Daoy (cell line): ENCODE measurements around the gene RNF111. TPM values are rescaled to one million over a fixed set of nuclear protein-coding genes. Genes with fewer than 3 reads are reported as not detected.
"Not testable (repeated sequence)": the region's sequence is repeated elsewhere in the genome, so short reads cannot be mapped to it uniquely, and the experiment has no call there.

Experiments
- DNase-seq: peaks from one replicate; pipeline ENCODE4 v3.0.0-alpha.2; 2015; ENCODE audit warnings: low read depth
- total RNA-seq: library from RNA; depleted of rRNA; stranded (reverse); fragments of >200 nt; shearing (Covaris generic); gene quantifications from 2 replicates; pipeline ENCODE4 v1.2.3, GENCODE V29; 2014

RNF111 gene
- total RNA-seq, 1 experiment from 2014 or later: 7.5 TPM

DNA sequence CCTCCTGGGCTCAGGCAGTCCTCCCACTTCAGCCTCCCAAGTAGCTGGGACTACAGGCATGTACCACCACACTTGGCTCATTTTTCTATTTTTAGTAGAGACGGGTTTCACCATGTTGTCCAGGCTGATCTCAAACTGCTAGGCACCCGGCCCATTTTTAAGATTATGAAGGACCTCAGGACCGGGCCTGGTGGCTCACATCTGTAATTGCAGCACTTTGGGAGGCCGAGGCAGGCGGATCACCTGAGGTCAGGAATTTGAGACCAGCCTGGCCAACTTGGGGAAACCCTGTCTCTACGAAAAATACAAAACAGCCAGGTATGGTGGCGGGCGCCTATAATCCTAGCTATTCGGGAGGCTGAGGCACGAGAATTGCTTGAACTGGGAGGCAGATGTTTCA, 12.8 kb downstream of the RNF111 start:
- DNase-seq: not testable (repeated sequence)

DNA sequence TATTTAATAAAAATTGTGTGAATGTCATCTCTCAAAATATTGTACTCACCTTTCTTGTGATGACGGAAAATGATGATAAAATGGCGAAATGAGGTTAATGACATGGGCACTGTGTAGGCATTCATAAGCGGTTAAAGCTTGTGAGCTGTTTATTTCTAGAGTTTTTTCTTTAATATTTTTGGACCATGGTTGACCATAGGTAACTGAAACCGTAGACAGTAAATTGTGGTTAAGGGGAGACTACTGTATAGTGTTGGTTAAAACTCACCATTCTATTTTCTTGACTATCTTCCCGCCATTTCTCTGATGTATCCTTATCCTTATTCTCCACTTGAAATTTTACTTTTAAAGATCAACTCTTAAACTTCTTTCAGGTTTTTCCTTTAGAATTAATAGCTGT, 14.5 kb downstream of the RNF111 start:
- DNase-seq: no peak

DNA sequence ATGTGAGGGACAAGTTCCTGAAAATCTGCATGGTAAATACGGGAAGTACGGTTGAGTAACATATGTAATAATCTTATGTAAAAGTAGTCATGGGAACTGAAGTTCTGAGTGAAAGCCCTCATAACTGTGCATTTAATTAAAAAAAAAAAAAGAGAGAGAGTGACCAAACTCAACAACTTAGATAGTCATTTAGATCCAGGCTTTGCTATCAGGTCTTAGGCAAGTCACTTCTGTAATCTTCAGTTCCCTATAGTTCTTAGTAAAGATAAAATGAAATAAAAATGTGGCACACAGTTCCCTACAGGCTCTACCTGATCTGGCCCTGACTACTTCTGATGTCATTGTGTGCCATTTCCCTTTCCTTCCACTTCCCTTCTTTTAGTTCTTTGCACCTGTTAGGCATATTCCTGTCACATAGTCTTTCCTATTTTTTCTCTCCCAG, 15.0 kb downstream of the RNF111 start:
- no peak for DNase-seq

DNA sequence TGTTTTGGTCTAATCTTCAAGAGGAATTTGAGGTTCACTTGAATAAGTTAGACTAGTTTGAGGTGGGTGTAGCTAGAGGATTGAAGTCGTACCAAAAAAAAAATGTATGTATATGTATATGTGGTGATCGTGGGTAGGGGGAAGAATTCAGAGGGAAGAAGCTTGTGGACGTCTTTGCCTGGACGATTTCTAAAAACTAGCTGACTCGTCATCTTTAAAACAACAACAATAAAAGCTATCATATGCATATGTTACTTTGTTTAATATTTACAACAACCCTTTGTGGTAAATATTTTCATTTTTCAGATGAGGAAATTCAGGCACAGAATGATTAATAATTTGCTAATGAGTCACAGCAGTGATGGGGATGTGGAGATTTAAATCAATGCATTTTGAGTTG, 18.1 kb downstream of the RNF111 start:
- DNase-seq: no peak

DNA sequence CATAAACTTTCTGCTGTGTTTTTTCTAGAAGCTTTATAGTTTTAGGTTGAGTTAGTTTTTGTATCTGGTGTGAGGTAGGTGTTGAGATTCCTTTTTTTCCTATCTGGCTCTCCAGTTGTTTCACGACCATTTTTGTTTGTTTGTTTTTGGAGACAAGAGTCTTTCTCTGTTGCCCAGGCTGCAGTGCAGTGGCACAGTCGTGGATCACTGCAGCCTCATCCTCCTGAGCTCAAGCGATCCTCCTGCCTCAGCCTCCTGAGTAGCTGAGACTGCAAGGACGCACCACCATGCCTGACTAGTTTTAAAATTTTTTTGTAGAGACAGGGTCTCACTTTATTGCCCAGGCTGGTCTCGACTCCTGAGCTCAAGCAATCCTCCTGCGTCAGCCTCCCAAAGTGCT, 20.6 kb downstream of the RNF111 start:
- no peak for DNase-seq

DNA sequence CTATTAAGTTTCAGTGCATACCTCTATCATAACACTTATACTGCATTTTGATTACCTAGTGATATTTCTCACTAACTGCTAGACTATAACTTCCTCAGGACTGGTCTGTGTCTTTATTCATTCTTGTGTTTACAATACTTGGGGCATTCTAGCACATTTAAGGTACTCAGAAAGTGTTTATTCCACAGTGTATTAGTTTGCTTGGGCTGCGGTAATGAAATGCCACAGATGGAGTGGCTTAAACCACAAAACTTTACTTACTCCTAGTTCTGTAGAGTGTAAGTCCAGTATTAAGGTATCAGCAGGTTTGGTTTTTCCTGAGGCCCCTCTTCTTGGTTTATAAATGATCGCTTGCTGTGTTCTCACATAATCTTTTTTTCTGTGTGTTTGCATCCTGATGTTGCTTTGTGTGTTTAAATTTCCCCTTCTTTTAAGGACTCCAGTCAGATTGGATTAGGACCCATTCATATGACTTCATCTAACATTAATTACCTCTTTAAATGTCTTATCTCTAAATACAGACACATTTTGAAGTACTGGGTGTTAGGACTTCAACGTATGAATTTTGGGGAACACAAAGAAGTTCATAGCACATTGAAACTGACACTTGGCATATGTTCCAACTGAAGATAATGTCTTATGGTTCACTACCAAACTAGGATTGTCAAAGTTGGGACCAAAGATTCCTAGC, 23.9 kb downstream of the RNF111 start:
- no peak for DNase-seq

DNA sequence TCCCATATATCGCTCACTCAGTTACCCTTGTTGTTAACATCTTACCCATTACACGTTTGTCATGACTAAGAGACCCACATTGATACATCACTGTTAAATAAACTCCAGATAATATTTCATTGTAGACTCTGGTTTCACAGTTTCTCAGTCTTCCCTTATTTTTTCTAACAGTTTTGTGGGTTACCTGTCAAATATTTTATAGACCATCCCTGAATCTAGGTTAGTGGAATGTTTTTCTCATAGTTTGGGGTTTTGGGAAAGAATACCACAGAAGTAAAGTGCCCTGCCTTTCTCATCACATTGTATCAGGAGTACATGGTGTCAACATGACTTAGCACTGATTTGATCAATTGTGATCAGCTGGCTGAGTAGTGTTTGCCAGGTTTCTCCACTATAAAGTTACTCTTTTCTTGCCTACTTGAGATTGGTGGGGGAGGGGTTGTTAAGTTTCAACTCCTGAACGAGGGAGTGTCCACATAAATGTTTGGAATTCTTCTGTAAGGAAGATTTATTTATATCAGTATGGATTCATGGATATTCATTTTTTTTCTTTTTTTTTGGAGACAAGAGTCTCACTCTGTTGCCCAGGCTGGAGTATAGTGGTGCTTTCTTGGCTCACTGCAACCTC, 25.9 kb downstream of the RNF111 start:
- DNase-seq: no peak

DNA sequence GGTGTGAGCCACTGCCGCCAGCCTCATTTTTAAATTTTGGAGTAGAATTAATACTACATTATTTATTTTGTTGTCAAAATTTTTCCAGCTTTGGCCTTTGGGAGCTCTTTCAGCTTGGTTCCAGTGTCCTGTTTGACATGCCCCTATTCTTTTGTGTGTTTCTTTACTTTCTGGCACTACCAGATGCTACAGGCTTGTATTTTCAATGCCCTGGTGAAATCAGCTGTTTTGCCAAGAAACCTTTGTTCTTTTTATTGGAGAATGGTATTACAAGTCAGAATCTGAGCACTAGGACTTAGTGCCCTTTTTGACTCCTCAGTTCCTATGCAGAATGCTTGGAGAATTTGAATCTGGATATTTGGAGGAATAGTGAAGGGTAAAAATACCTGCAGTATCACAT, 26.6 kb downstream of the RNF111 start:
- no peak for DNase-seq

DNA sequence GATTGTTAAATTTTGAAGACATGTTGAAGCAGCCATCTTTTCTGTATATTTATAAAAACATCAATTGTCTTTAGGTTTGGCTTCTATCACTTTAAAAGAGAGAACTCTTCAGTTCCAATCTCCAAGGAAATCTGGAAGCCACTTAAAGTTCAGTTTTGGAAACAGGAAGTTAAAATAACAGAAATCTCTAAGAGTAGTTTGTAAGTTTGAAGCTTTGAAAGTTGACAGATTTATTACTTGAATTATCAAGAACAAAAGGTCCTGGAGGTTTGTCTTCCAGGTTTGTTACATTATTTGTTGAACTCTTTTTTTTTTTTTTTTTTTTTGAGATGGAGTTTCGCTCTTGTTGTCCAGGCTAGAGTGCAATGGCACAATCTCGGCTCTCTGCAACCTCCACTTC, 30.0 kb downstream of the RNF111 start:
- no peak for DNase-seq

DNA sequence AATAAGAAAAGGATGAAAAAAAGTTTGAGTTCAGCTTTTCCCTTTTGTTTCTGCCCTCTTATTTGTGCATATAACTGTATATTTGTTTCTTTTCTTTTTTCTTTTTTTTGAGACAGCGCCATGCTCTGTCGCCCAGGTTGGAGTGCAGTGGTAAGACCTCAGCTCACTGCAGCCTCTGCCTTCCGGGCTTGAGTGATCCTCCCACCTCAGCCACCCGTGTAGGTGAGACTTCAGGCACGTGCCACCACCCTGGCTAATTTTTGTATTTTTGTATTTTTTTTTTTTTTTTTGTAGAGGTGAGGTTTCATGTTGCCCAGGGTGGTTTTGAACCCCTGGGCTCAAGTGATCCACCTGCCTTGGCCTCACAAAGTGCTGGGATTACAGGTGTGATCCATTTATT, 31.4 kb downstream of the RNF111 start:
- DNase-seq: no peak

DNA sequence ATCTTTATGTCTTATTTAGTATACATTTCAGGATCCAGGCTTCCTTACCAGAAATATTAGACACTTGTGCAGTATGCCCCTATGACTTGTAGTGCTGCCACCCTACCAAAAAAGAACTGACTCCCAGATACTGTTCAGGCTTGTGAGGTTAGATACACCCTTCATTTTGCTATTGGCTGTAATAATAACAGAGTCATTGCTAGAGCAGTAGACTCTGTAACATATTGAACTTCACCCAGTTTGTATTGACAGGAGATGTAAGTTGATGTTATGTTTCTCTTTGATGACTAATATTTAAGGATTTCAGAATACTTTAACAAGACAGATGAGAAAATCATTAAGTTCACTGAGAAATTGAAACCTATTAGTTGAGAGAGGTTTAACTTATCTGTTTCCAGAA, 32.9 kb downstream of the RNF111 start:
- no peak for DNase-seq

DNA sequence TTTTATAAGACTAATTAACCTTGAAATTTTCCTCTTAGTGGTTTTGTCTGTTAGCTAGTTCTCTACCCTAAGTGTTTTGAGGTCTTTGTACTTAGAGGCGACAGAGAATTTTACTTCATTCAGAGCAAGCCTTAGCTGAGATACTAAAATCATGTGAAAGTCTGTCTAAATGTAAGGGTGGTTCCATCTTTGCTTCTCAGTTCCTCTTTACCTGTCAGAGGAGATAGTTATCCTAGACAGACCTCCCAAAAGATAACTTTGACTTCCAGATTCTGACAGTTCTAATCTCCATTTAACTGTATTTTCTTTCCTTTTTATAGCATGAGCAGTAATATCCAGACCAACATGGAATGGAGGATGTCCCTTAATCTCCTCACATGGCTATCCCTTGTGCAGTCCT, 34.7 kb downstream of the RNF111 start:
- no peak for DNase-seq

DNA sequence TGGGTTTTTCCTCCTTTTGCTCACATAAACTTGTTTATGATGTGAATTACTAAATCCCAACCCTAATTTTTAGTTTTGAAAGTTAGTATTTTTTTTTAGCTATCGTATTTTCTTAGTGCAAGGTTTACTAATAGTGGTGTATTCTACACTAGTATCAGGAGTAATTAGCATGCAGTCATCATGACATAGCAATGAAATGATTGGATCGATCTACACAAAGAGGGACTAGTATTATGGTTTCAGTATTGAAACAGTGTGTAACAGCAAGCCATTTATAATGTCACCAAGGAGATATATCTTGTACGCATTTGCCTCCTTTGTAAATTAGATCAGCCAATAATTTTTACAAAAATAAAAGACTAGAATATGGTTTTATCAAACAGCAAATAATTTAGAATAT, 38.7 kb downstream of the RNF111 start:
- DNase-seq: no peak

DNA sequence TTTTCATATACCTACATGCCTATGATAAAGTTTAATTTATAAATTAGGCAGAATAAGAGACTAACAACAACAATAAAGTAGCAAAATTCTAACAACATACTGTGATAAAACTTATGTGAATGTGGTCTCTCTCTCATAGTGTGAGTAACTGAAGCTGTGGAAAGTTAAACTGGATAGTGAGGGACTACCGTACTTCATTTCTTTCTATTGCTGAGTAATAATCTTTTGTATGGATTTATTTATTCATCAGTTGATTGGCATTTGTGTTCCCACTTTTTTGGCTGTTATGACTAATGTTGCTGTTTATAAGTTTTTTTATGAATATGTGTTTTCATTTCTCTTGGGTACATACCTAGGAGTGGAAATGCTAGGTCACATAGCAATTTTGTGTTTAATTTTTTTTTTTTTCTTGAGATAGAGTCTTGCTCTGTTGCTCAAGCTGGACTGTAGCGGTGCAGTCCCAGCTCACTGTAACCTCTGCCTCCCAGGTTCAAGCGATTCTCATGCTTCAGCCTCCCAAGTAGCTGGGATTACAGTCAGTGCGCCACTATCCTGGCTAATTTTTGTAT, 41.0 kb downstream of the RNF111 start:
- no peak for DNase-seq

DNA sequence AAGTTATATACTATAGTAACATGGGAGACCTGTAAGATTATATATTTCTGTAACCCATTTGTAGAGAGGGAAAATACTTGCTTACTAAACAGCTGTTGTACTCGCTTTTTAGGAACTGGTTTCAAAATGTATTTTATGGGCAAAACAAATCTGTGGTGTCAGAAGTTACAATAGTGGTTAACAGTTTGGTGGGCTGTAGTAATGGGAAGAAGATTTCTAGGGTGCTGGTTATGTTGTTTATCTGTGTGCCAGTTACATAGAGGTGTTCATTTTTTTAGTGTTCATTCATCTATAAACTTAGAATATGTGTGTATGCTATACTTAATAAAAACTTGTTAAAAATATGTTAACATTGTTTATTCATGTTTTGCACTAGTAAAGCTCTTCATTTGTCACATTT, 42.1 kb downstream of the RNF111 start:
- DNase-seq: no peak

DNA sequence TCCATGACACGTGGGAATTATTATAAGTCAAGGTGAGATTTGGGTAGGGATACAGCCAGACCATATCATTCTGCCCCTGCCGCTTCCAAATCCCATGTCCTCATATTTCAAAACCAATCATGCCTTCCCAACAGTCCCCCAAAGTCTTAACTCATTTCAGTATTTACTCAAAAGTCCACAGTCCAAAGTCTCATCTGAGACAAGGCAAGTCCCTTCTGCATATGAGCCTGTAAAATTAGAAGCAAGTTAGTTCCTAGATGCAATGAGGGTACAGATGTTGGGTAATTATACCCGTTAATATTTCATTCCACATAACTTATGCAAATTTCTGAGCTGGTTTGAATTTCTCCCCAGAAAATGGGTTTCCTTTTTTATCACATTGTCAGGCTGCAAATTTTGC, 47.7 kb downstream of the RNF111 start:
- DNase-seq: no peak

DNA sequence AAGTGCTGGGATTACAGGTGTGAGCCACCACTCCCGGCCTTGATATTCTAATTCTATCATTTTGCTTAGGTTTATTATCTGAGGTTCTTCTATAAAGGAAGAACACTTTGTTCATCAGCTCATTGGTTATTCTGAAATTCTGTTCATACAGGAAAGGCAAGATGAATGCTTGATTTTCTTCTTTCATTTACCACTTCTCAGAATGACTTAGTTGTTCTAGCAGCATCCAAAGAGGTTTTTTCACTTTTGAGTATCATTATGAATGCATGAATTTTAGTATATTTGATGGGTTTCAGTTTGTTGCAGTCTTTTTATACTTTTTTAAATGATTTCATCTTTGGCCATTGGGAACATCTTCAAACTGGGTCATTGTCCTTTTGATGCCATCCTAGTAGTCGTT, 51.8 kb downstream of the RNF111 start:
- no peak for DNase-seq

DNA sequence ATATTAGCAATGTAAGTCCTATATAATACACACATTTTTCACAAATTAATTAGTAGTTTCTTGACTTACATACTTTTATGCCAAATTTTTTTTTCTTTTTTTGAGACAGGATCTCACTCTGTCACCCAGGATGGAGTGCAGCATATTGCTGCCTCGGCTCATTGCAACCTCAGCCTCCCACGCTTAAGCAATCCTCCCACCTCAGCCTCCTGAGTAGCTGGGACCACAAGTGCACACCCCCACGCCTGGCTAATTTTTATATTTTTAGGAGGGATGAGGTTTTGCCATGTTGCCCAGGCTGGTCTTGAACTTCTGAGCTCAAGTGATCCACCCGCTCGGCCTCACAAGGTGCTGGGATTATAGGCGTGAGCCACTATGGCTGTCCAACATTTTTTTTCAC, 54.6 kb downstream of the RNF111 start:
- DNase-seq: no peak

DNA sequence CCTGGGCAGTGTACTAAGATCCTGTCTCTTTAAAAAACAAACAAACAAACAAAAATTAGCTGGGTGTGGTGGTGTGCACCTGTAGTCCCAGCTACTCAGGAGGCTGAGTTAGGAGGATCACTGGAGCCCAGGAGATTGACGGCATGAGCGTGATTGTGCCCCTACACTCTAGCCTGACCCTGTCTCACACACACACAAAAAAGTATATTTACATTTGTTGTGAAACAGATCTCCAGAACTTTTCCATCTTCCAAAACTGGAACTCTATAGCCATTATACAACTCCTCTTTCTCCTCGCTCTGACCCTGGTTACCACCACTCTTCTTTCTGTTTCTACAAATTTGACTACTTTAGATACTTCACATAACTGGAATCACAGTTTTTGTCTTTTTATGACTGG, 61.4 kb downstream of the RNF111 start:
- no peak for DNase-seq

DNA sequence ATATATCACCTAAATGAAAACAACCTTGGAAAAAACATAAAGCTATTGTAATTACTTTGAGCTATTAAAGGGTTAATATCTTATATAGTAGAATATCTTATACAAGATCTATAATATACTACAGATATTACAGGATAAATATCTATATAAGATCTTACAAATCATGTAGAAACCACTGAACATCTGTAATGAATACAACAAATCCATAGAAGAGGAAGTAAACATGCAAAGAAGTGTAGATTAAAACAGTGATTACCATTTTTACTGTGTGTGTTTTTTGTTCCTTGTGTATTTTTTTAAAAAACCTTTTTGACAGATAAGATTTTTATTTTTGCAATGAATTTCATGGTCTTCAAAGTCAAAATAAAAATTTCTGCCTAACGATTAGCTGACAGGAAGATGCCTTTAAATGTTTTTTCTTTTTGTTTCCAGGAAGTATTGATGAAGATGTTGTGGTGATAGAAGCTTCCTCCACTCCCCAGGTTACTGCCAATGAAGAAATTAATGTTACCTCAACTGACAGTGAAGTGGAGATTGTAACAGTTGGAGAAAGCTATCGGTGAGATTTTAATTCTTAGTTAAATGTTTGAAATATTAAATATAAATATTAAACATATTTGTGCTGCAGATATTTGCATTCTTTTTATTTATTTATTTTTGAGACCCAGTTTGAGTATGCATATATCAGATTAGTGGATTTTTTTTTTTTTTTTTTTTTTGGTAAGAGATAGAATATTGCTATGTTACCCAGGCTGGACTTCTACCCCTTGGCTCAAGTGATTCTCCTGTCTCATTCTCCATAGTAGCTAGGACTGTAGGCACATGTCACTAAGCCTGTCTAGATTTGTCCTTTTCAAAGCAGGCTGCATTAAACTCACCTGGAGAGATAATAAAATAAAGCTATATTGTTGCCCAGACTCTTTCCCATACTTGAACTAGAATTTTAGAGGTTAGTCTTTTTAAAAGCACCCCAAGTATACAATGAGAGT, 64.7 kb downstream of the RNF111 start:
- no peak for DNase-seq

DNA sequence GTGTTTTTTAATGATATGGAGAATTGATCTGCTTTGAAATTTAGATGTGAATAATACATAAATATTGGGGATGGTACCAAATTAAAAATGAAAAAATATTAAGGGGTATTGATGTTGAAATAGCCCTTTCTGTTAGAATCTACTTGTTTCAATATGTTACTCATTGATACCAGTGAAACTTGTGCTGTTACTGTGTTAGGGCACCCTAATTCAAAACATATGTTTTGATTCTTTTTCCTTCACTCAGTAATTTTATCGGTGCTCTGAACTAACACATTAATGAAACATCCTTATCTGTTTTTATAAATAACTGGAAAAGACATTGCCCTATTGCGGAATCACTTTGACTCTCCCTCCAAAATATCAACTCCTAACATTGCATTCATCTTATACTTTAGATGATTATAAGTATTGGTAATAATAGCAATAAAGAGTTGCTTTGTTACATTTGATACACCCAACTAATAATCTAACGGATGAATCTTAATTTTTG, 65.5 kb downstream of the RNF111 start:
- DNase-seq: no peak

DNA sequence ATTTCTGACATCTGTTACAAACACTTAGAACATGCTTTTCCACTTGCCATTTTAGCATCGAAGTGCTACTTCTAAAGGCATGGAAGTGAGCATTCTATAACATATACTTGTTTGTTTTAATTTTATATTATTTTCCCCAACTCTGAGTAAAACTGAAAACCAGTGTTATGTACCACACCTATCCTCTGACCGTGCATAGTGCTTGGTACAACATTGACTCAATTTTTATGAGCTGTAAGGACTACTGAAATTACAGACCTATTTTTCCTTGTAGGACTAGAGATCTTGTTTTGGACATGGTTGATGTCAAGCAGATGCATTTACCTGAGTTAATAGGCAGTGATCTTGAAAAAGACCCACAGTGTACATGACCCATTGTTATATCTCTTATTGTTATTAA, 66.0 kb downstream of the RNF111 start:
- DNase-seq: no peak
